Measurements from ENCODE around the gene ATP9B.

DNA sequence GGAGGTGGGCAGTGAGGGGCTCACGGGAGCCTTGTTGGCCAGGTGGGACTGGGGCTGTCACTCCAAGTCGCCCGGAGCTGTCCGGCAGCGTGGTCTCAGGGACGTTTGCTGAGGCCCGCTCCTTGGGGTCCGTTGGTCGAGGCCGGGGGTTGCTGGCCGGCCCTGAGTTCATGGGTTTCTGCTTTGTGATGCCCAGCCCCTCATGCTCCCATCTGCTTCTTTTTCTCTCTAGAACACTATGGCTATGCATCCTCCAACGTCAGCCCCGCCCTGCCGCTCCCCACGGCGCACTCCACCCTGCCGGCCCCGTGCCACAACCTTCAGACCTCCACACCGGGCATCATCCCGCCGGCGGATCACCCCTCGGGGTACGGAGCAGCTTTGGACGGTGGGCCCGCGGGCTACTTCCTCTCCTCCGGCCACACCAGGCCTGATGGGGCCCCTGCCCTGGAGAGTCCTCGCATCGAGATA is 341.0 kb downstream of the ATP9B start:
- TF ChIP-seq CTCF (IDR thresholded peaks at IDR 0.05) (no peak), POLR2AphosphoS5 (IDR thresholded peaks at IDR 0.05) (no peak)

All from sigmoid colon (tissue), 4 donors.